ENCODE measurements around the gene SORCS2.

DNA sequence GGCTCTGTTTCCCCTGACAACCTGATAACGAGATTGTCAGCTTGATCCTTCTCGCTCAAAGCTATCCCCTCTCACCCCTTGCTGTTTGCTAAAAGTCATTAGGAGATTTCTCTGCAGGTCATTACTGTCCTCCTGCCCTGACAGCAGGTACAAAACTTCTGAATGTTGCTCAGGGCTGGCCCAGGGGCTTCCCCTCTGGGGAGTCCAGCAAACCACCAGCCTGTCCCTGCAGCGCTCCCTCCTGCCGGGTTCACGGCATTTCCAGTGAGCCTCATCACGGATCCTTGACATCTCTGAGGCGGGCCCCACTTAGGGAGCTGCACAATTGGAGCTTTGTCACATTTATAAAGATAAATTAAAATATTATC lies 5.2 kb upstream of the SORCS2 start:
- no peak for TF ChIP-seq POLR2A (IDR thresholded peaks at IDR 0.05)
- TF ChIP-seq, protein P1, sequence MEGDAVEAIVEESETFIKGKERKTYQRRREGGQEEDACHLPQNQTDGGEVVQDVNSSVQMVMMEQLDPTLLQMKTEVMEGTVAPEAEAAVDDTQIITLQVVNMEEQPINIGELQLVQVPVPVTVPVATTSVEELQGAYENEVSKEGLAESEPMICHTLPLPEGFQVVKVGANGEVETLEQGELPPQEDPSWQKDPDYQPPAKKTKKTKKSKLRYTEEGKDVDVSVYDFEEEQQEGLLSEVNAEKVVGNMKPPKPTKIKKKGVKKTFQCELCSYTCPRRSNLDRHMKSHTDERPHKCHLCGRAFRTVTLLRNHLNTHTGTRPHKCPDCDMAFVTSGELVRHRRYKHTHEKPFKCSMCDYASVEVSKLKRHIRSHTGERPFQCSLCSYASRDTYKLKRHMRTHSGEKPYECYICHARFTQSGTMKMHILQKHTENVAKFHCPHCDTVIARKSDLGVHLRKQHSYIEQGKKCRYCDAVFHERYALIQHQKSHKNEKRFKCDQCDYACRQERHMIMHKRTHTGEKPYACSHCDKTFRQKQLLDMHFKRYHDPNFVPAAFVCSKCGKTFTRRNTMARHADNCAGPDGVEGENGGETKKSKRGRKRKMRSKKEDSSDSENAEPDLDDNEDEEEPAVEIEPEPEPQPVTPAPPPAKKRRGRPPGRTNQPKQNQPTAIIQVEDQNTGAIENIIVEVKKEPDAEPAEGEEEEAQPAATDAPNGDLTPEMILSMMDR (IDR thresholded peaks at IDR 0.05): no peak
